HG03196 (cell line): ENCODE measurements around the gene GLS.
A peak's percentile ranks its signal among the peaks of the same experiment; 100 is the strongest.
"Not testable (repeated sequence)": the region's sequence is repeated elsewhere in the genome, so short reads cannot be mapped to it uniquely, and the experiment has no call there.

ENCODE experiments used
- ATAC-seq: cut with Tn5 transposase; IDR thresholded peaks from one replicate; pipeline ENCODE4 v1.9.1; 2021; ENCODE audit not compliant: unreplicated experiment

Gene GLS

GRCh38 chr2:190880378-190881083, at the start of gene GLS:
GLS (plus strand) TSS chr2:190880821; CDS start chr2:190881085, 264 bp downstream.
- ATAC-seq: peak; percentile 73

- no peak for ATAC-seq
These were observed 48.7 kb upstream of the GLS start for GRCh38 chr2:190831941-190832340.

- no peak for ATAC-seq
These were observed 45.8 kb upstream of the GLS start for GRCh38 chr2:190834890-190835208.

GRCh38 chr2:190835303-190835930, 45.2 kb upstream of the GLS start:
- no peak for ATAC-seq

- no peak for ATAC-seq
These were observed 43.9 kb upstream of the GLS start for GRCh38 chr2:190836767-190837166.

- no peak for ATAC-seq
These were observed 43.2 kb upstream of the GLS start for GRCh38 chr2:190837420-190837819.

GRCh38 chr2:190837952-190838361, 42.7 kb upstream of the GLS start:
- no peak for ATAC-seq

GRCh38 chr2:190838492-190838910, 42.1 kb upstream of the GLS start:
- ATAC-seq: no peak

- ATAC-seq: no peak
These were observed 40.0 kb upstream of the GLS start for GRCh38 chr2:190840569-190841172.

- no peak for ATAC-seq
These were observed 38.7 kb upstream of the GLS start for GRCh38 chr2:190841707-190842505.

GRCh38 chr2:190842606-190843104, 38.0 kb upstream of the GLS start:
- ATAC-seq: no peak

GRCh38 chr2:190843890-190844699, 36.5 kb upstream of the GLS start:
- ATAC-seq: peak; percentile 79

- no peak for ATAC-seq
These were observed 35.8 kb upstream of the GLS start for GRCh38 chr2:190844700-190845401.

- no peak for ATAC-seq
These were observed 33.9 kb upstream of the GLS start for GRCh38 chr2:190846746-190847145.

- no peak for ATAC-seq
These were observed 33.0 kb upstream of the GLS start for GRCh38 chr2:190847504-190848081.

- ATAC-seq: no peak
These were observed 30.8 kb upstream of the GLS start for GRCh38 chr2:190849774-190850173.

GRCh38 chr2:190853022-190853421, 27.6 kb upstream of the GLS start:
- ATAC-seq: not testable (repeated sequence)

GRCh38 chr2:190853531-190854383, 26.9 kb upstream of the GLS start:
- no peak for ATAC-seq

GRCh38 chr2:190854726-190855125, 25.9 kb upstream of the GLS start:
- ATAC-seq: no peak
